Measurements from ENCODE around the gene TOP3B. TPM values are rescaled to one million over a fixed set of nuclear protein-coding genes. Genes with fewer than 3 reads are reported as not detected.

Gene TOP3B
- polyA plus RNA-seq, 1 donor from 2014 or later: 33.7 TPM

- H2AFZ ChIP-seq (ENCODE audit: low read depth, low read length): no peak overlapping the region
- H3K9ac ChIP-seq (ENCODE audit: low read length): no peak overlapping the region
- no peaks in the 10 kb centered on the region for H4K20me1 ChIP-seq (ENCODE audit: insufficient read depth)
- no peak overlapping the region for H3K4me3 ChIP-seq (ENCODE audit: low read length)
- no peaks in the 10 kb centered on the region for H3K36me3 ChIP-seq (ENCODE audit: insufficient read depth, low read length)
- TF ChIP-seq, protein P1, sequence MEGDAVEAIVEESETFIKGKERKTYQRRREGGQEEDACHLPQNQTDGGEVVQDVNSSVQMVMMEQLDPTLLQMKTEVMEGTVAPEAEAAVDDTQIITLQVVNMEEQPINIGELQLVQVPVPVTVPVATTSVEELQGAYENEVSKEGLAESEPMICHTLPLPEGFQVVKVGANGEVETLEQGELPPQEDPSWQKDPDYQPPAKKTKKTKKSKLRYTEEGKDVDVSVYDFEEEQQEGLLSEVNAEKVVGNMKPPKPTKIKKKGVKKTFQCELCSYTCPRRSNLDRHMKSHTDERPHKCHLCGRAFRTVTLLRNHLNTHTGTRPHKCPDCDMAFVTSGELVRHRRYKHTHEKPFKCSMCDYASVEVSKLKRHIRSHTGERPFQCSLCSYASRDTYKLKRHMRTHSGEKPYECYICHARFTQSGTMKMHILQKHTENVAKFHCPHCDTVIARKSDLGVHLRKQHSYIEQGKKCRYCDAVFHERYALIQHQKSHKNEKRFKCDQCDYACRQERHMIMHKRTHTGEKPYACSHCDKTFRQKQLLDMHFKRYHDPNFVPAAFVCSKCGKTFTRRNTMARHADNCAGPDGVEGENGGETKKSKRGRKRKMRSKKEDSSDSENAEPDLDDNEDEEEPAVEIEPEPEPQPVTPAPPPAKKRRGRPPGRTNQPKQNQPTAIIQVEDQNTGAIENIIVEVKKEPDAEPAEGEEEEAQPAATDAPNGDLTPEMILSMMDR (IDR thresholded peaks at IDR 0.05; ENCODE audit: poor library complexity, severe bottlenecking): no peak
- TF ChIP-seq POLR2AphosphoS5 (IDR thresholded peaks at IDR 0.05) (no peak), TAF1 (IDR thresholded peaks at IDR 0.05; ENCODE audit: low read depth) (no peak), EZH2 (IDR thresholded peaks at IDR 0.05; ENCODE audit: borderline replicate concordance, insufficient read depth, low read length, poor library complexity, severe bottlenecking) (no peak), RAD21 (conservative IDR thresholded peaks at IDR 0.05) (no peak), SMC3 (conservative IDR thresholded peaks at IDR 0.05; ENCODE audit: poor library complexity) (no peak), MXI1 (conservative IDR thresholded peaks at IDR 0.05; ENCODE audit: poor library complexity, severe bottlenecking) (no peak), EP300 (conservative IDR thresholded peaks at IDR 0.05; ENCODE audit: poor library complexity, severe bottlenecking) (no peak)
- TF ChIP-seq, protein P2, sequence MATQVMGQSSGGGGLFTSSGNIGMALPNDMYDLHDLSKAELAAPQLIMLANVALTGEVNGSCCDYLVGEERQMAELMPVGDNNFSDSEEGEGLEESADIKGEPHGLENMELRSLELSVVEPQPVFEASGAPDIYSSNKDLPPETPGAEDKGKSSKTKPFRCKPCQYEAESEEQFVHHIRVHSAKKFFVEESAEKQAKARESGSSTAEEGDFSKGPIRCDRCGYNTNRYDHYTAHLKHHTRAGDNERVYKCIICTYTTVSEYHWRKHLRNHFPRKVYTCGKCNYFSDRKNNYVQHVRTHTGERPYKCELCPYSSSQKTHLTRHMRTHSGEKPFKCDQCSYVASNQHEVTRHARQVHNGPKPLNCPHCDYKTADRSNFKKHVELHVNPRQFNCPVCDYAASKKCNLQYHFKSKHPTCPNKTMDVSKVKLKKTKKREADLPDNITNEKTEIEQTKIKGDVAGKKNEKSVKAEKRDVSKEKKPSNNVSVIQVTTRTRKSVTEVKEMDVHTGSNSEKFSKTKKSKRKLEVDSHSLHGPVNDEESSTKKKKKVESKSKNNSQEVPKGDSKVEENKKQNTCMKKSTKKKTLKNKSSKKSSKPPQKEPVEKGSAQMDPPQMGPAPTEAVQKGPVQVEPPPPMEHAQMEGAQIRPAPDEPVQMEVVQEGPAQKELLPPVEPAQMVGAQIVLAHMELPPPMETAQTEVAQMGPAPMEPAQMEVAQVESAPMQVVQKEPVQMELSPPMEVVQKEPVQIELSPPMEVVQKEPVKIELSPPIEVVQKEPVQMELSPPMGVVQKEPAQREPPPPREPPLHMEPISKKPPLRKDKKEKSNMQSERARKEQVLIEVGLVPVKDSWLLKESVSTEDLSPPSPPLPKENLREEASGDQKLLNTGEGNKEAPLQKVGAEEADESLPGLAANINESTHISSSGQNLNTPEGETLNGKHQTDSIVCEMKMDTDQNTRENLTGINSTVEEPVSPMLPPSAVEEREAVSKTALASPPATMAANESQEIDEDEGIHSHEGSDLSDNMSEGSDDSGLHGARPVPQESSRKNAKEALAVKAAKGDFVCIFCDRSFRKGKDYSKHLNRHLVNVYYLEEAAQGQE (IDR thresholded peaks at IDR 0.05; ENCODE audit: borderline replicate concordance): no peak
- H3K27ac ChIP-seq (ENCODE audit: low read length): no peak overlapping the region
- no peaks in the 10 kb centered on the region for H3F3A ChIP-seq (ENCODE audit: insufficient read depth, low read length, poor library complexity, severe bottlenecking)
- H3K79me2 ChIP-seq (replicated peaks; ENCODE audit: insufficient read depth, low read length): no peaks in the 10 kb centered on the region
- no peak overlapping the region for H3K4me2 ChIP-seq (ENCODE audit: low read length)
- no peaks in the 10 kb centered on the region for H3K27me3 ChIP-seq (ENCODE audit: insufficient read depth, low read depth, low read length)
- H3K9me2 ChIP-seq (ENCODE audit: insufficient read depth, low read length): no peaks in the 10 kb centered on the region
- no peaks in the 10 kb centered on the region for H3K9me3 ChIP-seq (ENCODE audit: low read length)
Measured at GRCh38 chr22:21933910-21934309, 48.7 kb downstream of the TOP3B start.

DNA sequence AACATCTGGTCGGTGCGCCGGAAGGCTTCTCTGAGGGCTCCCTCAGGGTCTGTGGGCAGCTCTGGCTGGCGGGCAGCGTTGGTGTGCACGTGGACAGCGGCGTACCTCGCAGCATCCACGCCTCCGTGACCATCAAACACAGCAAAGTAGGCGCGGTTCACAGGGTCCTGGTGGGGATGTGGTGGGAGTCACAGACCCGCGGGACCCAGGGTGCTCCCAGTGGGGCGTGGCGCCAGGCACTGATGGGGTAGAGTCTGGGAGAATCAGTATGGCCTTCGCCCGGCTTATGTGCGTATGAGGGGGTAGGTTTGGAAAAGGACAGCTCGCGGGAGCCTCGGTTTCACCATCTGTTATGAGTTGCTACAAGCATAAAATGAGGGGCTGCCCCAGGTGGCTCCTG is 49.2 kb downstream of the TOP3B start:
- no peaks in the 10 kb centered on the region for H3K36me3 ChIP-seq (ENCODE audit: insufficient read depth, low read length)
- no peak overlapping the region for H3K27ac ChIP-seq (ENCODE audit: low read length)
- no peak overlapping the region for H3K9ac ChIP-seq (ENCODE audit: low read length)
- no peak overlapping the region for H3K4me3 ChIP-seq (ENCODE audit: low read length)
- no peaks in the 10 kb centered on the region for H3K27me3 ChIP-seq (ENCODE audit: insufficient read depth, low read depth, low read length)
- H4K20me1 ChIP-seq (ENCODE audit: insufficient read depth): no peaks in the 10 kb centered on the region
- H3K4me2 ChIP-seq (ENCODE audit: low read length): no peak overlapping the region
- no peak overlapping the region for H2AFZ ChIP-seq (ENCODE audit: low read depth, low read length)
- TF ChIP-seq, protein P2 (IDR thresholded peaks at IDR 0.05; ENCODE audit: borderline replicate concordance): no peak
- no peak for TF ChIP-seq POLR2AphosphoS5 (IDR thresholded peaks at IDR 0.05)
- no peak for TF ChIP-seq MXI1 (conservative IDR thresholded peaks at IDR 0.05; ENCODE audit: poor library complexity, severe bottlenecking)
- TF ChIP-seq, protein P1 (IDR thresholded peaks at IDR 0.05; ENCODE audit: poor library complexity, severe bottlenecking): no peak
- no peak for TF ChIP-seq EZH2 (IDR thresholded peaks at IDR 0.05; ENCODE audit: borderline replicate concordance, insufficient read depth, low read length, poor library complexity, severe bottlenecking)
- TF ChIP-seq TAF1 (IDR thresholded peaks at IDR 0.05; ENCODE audit: low read depth): no peak
- TF ChIP-seq RAD21 (conservative IDR thresholded peaks at IDR 0.05): no peak
- TF ChIP-seq EP300 (conservative IDR thresholded peaks at IDR 0.05; ENCODE audit: poor library complexity, severe bottlenecking): no peak
- TF ChIP-seq SMC3 (conservative IDR thresholded peaks at IDR 0.05; ENCODE audit: poor library complexity): no peak
- no peaks in the 10 kb centered on the region for H3K79me2 ChIP-seq (replicated peaks; ENCODE audit: insufficient read depth, low read length)
- H3K9me3 ChIP-seq (ENCODE audit: low read length): no peaks in the 10 kb centered on the region
- H3F3A ChIP-seq (ENCODE audit: insufficient read depth, low read length, poor library complexity, severe bottlenecking): no peaks in the 10 kb centered on the region
- no peaks in the 10 kb centered on the region for H3K9me2 ChIP-seq (ENCODE audit: insufficient read depth, low read length)

Data from neural cell (in vitro differentiated cells).